Chondrocyte (in vitro differentiated cells): ENCODE results near the gene GPR139. TPM values are rescaled to one million over a fixed set of nuclear protein-coding genes. Genes with fewer than 3 reads are reported as not detected.

Experiments
- DNase-seq: peaks from one replicate; pipeline ENCODE4 v3.0.0; 2021; ENCODE audit warnings: mixed read lengths, low spot score
- H3K27ac Mint-ChIP-seq: one replicate; pipeline ENCODE4 v1.8.0; 2021; ENCODE audit warnings: mild to moderate bottlenecking, moderate library complexity, mixed read lengths; ENCODE audit not compliant: unreplicated experiment
- H3K27me3 Mint-ChIP-seq: 2 replicates; pipeline ENCODE4 v1.8.0; 2021; ENCODE audit warnings: low read depth, mixed read lengths
- H3K36me3 Mint-ChIP-seq: 2 replicates; pipeline ENCODE4 v1.8.0; 2021; ENCODE audit warnings: low read depth, mixed read lengths
- H3K4me1 Mint-ChIP-seq: 2 replicates; pipeline ENCODE4 v1.8.0; 2021; ENCODE audit warnings: low read depth, mild to moderate bottlenecking, mixed read lengths
- H3K4me3 Mint-ChIP-seq: one replicate; pipeline ENCODE4 v1.8.0; 2021; ENCODE audit warnings: mild to moderate bottlenecking, moderate library complexity, mixed read lengths; ENCODE audit not compliant: unreplicated experiment
- H3K9me3 Mint-ChIP-seq: 2 replicates; pipeline ENCODE4 v1.8.0; 2021; ENCODE audit warnings: low read depth, mixed read lengths
- CTCF ChIP-seq: fragments of 200-600 bp; sonication (generic); IDR thresholded peaks from 2 replicates; pipeline ENCODE4 v1.5.0; 2021; ENCODE audit warnings: antibody characterized with exemption, mild to moderate bottlenecking, moderate library complexity
- total RNA-seq: library from RNA; stranded (reverse); gene quantifications from 3 replicates; pipeline ENCODE4 v1.2.1, GENCODE V29; 2021

The GPR139 gene
- total RNA-seq, 1 donor from 2014 or later: not detected

- no peak for DNase-seq
- Mint-ChIP-seq H3K9me3 (peaks cover 6% of the 10 kb centered on the region), H3K4me3 (no peak overlapping the region), H3K27ac (no peak overlapping the region), H3K27me3 (no peaks in the 10 kb centered on the region), H3K4me1 (no peaks in the 10 kb centered on the region), H3K36me3 (no peaks in the 10 kb centered on the region)
- no peak for TF ChIP-seq CTCF
Observed at GRCh38 chr16:20104563-20105183, 31.0 kb upstream of the GPR139 start.

- Mint-ChIP-seq H3K4me1 (no peaks in the 10 kb centered on the region), H3K27ac (no peak overlapping the region)
Observed at GRCh38 chr16:20102521-20102920, 28.8 kb upstream of the GPR139 start.

GRCh38 chr16:20102021-20102420, 28.3 kb upstream of the GPR139 start:
- Mint-ChIP-seq H3K27me3 (no peaks in the 10 kb centered on the region), H3K9me3 (no peaks in the 10 kb centered on the region), H3K4me3 (no peak overlapping the region), H3K27ac (no peak overlapping the region), H3K36me3 (no peaks in the 10 kb centered on the region), H3K4me1 (no peaks in the 10 kb centered on the region)
- TF ChIP-seq CTCF: no peak
- no peak for DNase-seq

More at GRCh38 chr16:20102521-20102920, 28.8 kb upstream of the GPR139 start:
- Mint-ChIP-seq H3K36me3 (no peaks in the 10 kb centered on the region), H3K4me3 (no peak overlapping the region), H3K9me3 (no peaks in the 10 kb centered on the region), H3K27me3 (no peaks in the 10 kb centered on the region)
- TF ChIP-seq CTCF: no peak
- DNase-seq: no peak

GRCh38 chr16:20099375-20099774, 25.7 kb upstream of the GPR139 start:
- H3K27ac Mint-ChIP-seq: no peak overlapping the region
- DNase-seq: no peak
- H3K4me1 Mint-ChIP-seq: no peaks in the 10 kb centered on the region
- no peaks in the 10 kb centered on the region for H3K27me3 Mint-ChIP-seq
- H3K9me3 Mint-ChIP-seq: no peaks in the 10 kb centered on the region
- no peaks in the 10 kb centered on the region for H3K36me3 Mint-ChIP-seq
- no peak overlapping the region for H3K4me3 Mint-ChIP-seq
- no peak for TF ChIP-seq CTCF

- Mint-ChIP-seq H3K27me3 (peaks cover 4% of the 10 kb centered on the region), H3K36me3 (no peaks in the 10 kb centered on the region), H3K27ac (no peak overlapping the region), H3K9me3 (no peaks in the 10 kb centered on the region), H3K4me3 (no peak overlapping the region), H3K4me1 (no peaks in the 10 kb centered on the region)
- TF ChIP-seq CTCF: no peak
- DNase-seq: no peak
Observed at GRCh38 chr16:20094157-20094556, 20.5 kb upstream of the GPR139 start.
